HEK293 (cell line): ENCODE data around the gene RIN1.
A peak's percentile ranks its signal among the peaks of the same experiment; 100 is the strongest.

Source experiments
- CTCF ChIA-PET: fragments of 350-600 bp; formaldehyde crosslinking; extraction: SDS; loops from one replicate; lab custom pipeline; 2021; ENCODE audit warnings: antibody characterized with exemption; lab: Yijun Ruan, JAX
- POLR2A ChIA-PET: fragments of 300-600 bp; formaldehyde crosslinking; extraction: SDS; loops from one replicate; lab custom pipeline; 2020; ENCODE audit warnings: antibody characterized with exemption, inconsistent platforms; lab: Yijun Ruan, JAX
- H3K27ac ChIP-seq: fragments of 200-500 bp; sonication (Bioruptor generic); 2 replicates; pipeline ENCODE4 v1.5.1; 2014; ENCODE audit warnings: low read depth, low read length, control low read depth, inconsistent platforms; ENCODE audit errors: extremely low read depth
- H3K36me3 ChIP-seq, 2 experiments: fragments of 200-500 bp in 1 of 2; sonication (Bioruptor generic) in 1 of 2; 1 replicate in 1 of 2; 2 replicates in 1 of 2; pipeline ENCODE4 v1.5.1; 2014 to 2017; ENCODE audit warnings: inconsistent platforms in 2 of 2, low read length in 2 of 2; ENCODE audit not compliant: control insufficient read depth in 2 of 2, insufficient read depth in 1 of 2
- H3K4me1 ChIP-seq: fragments of 200-500 bp; sonication (Bioruptor generic); 2 replicates; pipeline ENCODE4 v1.5.1; 2014; ENCODE audit warnings: mild to moderate bottlenecking, low read length, inconsistent platforms; ENCODE audit not compliant: control insufficient read depth, insufficient read depth
- H3K4me3 ChIP-seq: 2 replicates; pipeline ENCODE4 v1.5.1; 2011; ENCODE audit warnings: low read depth, mild to moderate bottlenecking, control low read depth, low read length, moderate library complexity
- H3K9me3 ChIP-seq: fragments of 200-500 bp; sonication (Bioruptor generic); 2 replicates; pipeline ENCODE4 v1.5.1; 2014; ENCODE audit warnings: low read depth, low read length, inconsistent platforms; ENCODE audit not compliant: control insufficient read depth, insufficient read depth
- CTCF ChIP-seq: fragments of 450-650 bp; formaldehyde crosslinking; IDR thresholded peaks from 2 replicates; pipeline ENCODE4 v1.5.1; 2016; ENCODE audit warnings: missing biosample characterization, missing genetic modification characterization
- GLI2 ChIP-seq: fragments of 450-650 bp; formaldehyde crosslinking; IDR thresholded peaks from 2 replicates; pipeline ENCODE4; 2017; ENCODE audit warnings: missing biosample characterization, missing genetic modification characterization, low read depth, borderline replicate concordance
- HIC1 ChIP-seq: fragments of 450-650 bp; formaldehyde crosslinking; IDR thresholded peaks from 2 replicates; pipeline ENCODE4 v1.5.1; 2016; ENCODE audit warnings: missing biosample characterization, missing genetic modification characterization
- PATZ1 ChIP-seq: fragments of 450-650 bp; formaldehyde crosslinking; IDR thresholded peaks from 2 replicates; pipeline ENCODE4 v1.5.1; 2016; ENCODE audit warnings: missing biosample characterization, missing genetic modification characterization
- TRIM28 ChIP-seq: IDR thresholded peaks from 2 replicates; pipeline ENCODE4 v1.6.1; 2011; ENCODE audit warnings: low read length, control low read depth, borderline replicate concordance
- ZFP41 ChIP-seq: fragments of 450-650 bp; formaldehyde crosslinking; IDR thresholded peaks from 2 replicates; pipeline ENCODE4 v1.5.1; 2016; ENCODE audit warnings: missing biosample characterization, missing genetic modification characterization, borderline replicate concordance
- ZNF16 ChIP-seq: fragments of 450-650 bp; formaldehyde crosslinking; IDR thresholded peaks from 2 replicates; pipeline ENCODE4 v1.5.1; 2016; ENCODE audit warnings: low read depth, missing biosample characterization, missing genetic modification characterization
- ZNF175 ChIP-seq: fragments of 450-650 bp; formaldehyde crosslinking; IDR thresholded peaks from 2 replicates; pipeline ENCODE4 v1.5.1; 2016; ENCODE audit warnings: missing biosample characterization, missing genetic modification characterization
- ZNF266 ChIP-seq: fragments of 450-650 bp; formaldehyde crosslinking; IDR thresholded peaks from 2 replicates; pipeline ENCODE4 v1.5.1; 2016; ENCODE audit warnings: missing biosample characterization, missing genetic modification characterization, low read depth
- ZNF280C ChIP-seq: fragments of 450-650 bp; formaldehyde crosslinking; IDR thresholded peaks from 2 replicates; pipeline ENCODE4 v1.5.1; 2016; ENCODE audit warnings: missing biosample characterization, missing genetic modification characterization
- ZNF292 ChIP-seq: fragments of 450-650 bp; formaldehyde crosslinking; IDR thresholded peaks from 2 replicates; pipeline ENCODE4 v1.5.1; 2016; ENCODE audit warnings: low read depth, missing biosample characterization, missing genetic modification characterization, borderline replicate concordance
- ZNF350 ChIP-seq: fragments of 450-650 bp; formaldehyde crosslinking; IDR thresholded peaks from 2 replicates; pipeline ENCODE4 v1.5.0; 2017; ENCODE audit warnings: missing biosample characterization, mild to moderate bottlenecking, missing genetic modification characterization
- ZNF449 ChIP-seq: fragments of 450-650 bp; formaldehyde crosslinking; IDR thresholded peaks from 2 replicates; pipeline ENCODE4 v1.5.1; 2017; ENCODE audit warnings: missing biosample characterization, mild to moderate bottlenecking, missing genetic modification characterization, moderate library complexity
- ZNF571 ChIP-seq: fragments of 450-650 bp; formaldehyde crosslinking; IDR thresholded peaks from 2 replicates; pipeline ENCODE4 v1.5.0; 2017; ENCODE audit warnings: missing biosample characterization, missing genetic modification characterization
- ZNF585B ChIP-seq: fragments of 450-650 bp; formaldehyde crosslinking; IDR thresholded peaks from 2 replicates; pipeline ENCODE4 v1.5.1; 2016; ENCODE audit warnings: missing biosample characterization, missing genetic modification characterization
- ZNF596 ChIP-seq: fragments of 450-650 bp; IDR thresholded peaks from 2 replicates; pipeline ENCODE4 v1.5.0; 2018; ENCODE audit warnings: missing biosample characterization, mild to moderate bottlenecking, missing genetic modification characterization, moderate library complexity
- ZNF629 ChIP-seq: fragments of 450-650 bp; formaldehyde crosslinking; IDR thresholded peaks from 2 replicates; pipeline ENCODE4 v1.5.1; 2017; ENCODE audit warnings: missing biosample characterization, missing genetic modification characterization
- ZNF658 ChIP-seq: fragments of 450-650 bp; formaldehyde crosslinking; IDR thresholded peaks from 2 replicates; pipeline ENCODE4; 2016; ENCODE audit warnings: missing biosample characterization, missing genetic modification characterization
- ZNF692 ChIP-seq: fragments of 450-650 bp; formaldehyde crosslinking; IDR thresholded peaks from 2 replicates; pipeline ENCODE4 v1.5.1; 2016; ENCODE audit warnings: missing biosample characterization, missing genetic modification characterization
- ZNF704 ChIP-seq: fragments of 450-650 bp; formaldehyde crosslinking; IDR thresholded peaks from 2 replicates; pipeline ENCODE4 v1.5.1; 2016; ENCODE audit warnings: missing biosample characterization, missing genetic modification characterization
- ZSCAN5A ChIP-seq: fragments of 450-650 bp; formaldehyde crosslinking; IDR thresholded peaks from 2 replicates; pipeline ENCODE4 v1.5.1; 2016; ENCODE audit warnings: missing biosample characterization, missing genetic modification characterization

Gene RIN1

GRCh38 chr11:66363805-66364535 is 27.7 kb upstream of the RIN1 start:
- Histone ChIP-seq H3K9me3 (no peaks in the 10 kb centered on the region), H3K27ac (no peak overlapping the region), H3K36me3 (peaks cover 0 to 55% of the 10 kb centered on the region in 2 experiments; a peak in 1 of 3 replicates), H3K4me1 (no peaks in the 10 kb centered on the region), H3K4me3 (no peak overlapping the region)
- POLR2A ChIA-PET, result interaction anchor here (0.6 to 2.2 kb wide), 3 partner anchors 8 to 20 kb away, joined by 3 to 7 read pairs (median 5); partner anchors contain the start of gene SLC29A2
- CTCF ChIA-PET, result interaction anchor here (0.6 to 5.6 kb wide), 27 partner anchors 8 to 1063 kb away, joined by 3 to 58 read pairs (median 4); partner anchors contain the start of genes BRMS1 and SLC29A2
- TF ChIP-seq ZFP41 (tag by site-specific recombination) (no peak), GLI2 (no peak), ZNF292 (no peak), ZNF266 (no peak), ZNF596 (tag by site-specific recombination) (no peak), ZSCAN5A (tag by site-specific recombination) (0 out of 2 replicates have a peak, but pooled peaks have one; percentile 14), PATZ1 (tag by site-specific recombination) (no peak), ZNF175 (tag by site-specific recombination) (no peak), ZNF704 (tag by site-specific recombination) (no peak), ZNF629 (tag by site-specific recombination) (no peak), TRIM28 (no peak), ZNF692 (tag by site-specific recombination) (no peak), ZNF449 (tag by site-specific recombination) (peak; percentile 54), ZNF585B (tag by site-specific recombination) (no peak), HIC1 (no peak), CTCF (tag by site-specific recombination) (peak; percentile 51), ZNF571 (tag by site-specific recombination) (no peak), ZNF280C (tag by site-specific recombination) (no peak), ZNF350 (no peak), ZNF658 (tag by site-specific recombination) (no peak), ZNF16 (tag by site-specific recombination) (no peak)
